Stimulated activated CD8-positive, alpha-beta memory T cell treated with anti-CD3 and anti-CD28 coated beads, Interleukin-15, amount 100 ng/mL, for 4 hours (primary cell): Measurements from ENCODE around the gene DFFB.

ENCODE experiments used
- DNase-seq, 2 donors: peaks; one replicate each; pipeline ENCODE4 v3.0.0-alpha.2; 2020; ENCODE audit warnings: low read depth in 2 of 2

DFFB gene

GRCh38 chr1:3831689-3832088, 25.6 kb upstream of the DFFB start:
- no peak for DNase-seq

GRCh38 chr1:3834701-3835100, 22.6 kb upstream of the DFFB start:
- no peak for DNase-seq

- no peak for DNase-seq
These were observed 20.9 kb upstream of the DFFB start for GRCh38 chr1:3836421-3836820.

GRCh38 chr1:3837200-3837599, 20.1 kb upstream of the DFFB start:
- no peak for DNase-seq

GRCh38 chr1:3837685-3838084, 19.6 kb upstream of the DFFB start:
- DNase-seq: no peak

- no peak for DNase-seq
These were observed 18.5 kb upstream of the DFFB start for GRCh38 chr1:3838788-3839187.

GRCh38 chr1:3841491-3841890, 15.8 kb upstream of the DFFB start:
- no peak for DNase-seq

GRCh38 chr1:3842912-3843311, 14.4 kb upstream of the DFFB start:
- DNase-seq: no peak

- no peak for DNase-seq
These were observed 10.7 kb upstream of the DFFB start for GRCh38 chr1:3846541-3846940.

GRCh38 chr1:3847081-3847480, 10.2 kb upstream of the DFFB start:
- no peak for DNase-seq

- no peak for DNase-seq
These were observed 6.4 kb upstream of the DFFB start for GRCh38 chr1:3850857-3851256.

- DNase-seq: no peak
These were observed 6.0 kb upstream of the DFFB start for GRCh38 chr1:3851292-3851691.

GRCh38 chr1:3852091-3852490, 5.2 kb upstream of the DFFB start:
- DNase-seq: no peak

GRCh38 chr1:3852711-3853485, 4.4 kb upstream of the DFFB start:
- DNase-seq: no peak

- no peak for DNase-seq
These were observed 484 bp downstream of the DFFB start for GRCh38 chr1:3857791-3858129.

GRCh38 chr1:3858231-3858981, 1.1 kb downstream of the DFFB start:
- DNase-seq: no peak

- no peak for DNase-seq
These were observed 6.1 kb downstream of the DFFB start for GRCh38 chr1:3863231-3863935.

GRCh38 chr1:3864884-3865283, 7.6 kb downstream of the DFFB start:
- no peak for DNase-seq

- no peak for DNase-seq
These were observed 8.4 kb downstream of the DFFB start for GRCh38 chr1:3865606-3866160.

- no peak for DNase-seq
These were observed 11.3 kb downstream of the DFFB start for GRCh38 chr1:3868464-3869006.

GRCh38 chr1:3869751-3870301, 12.6 kb downstream of the DFFB start:
- DNase-seq: no peak

- no peak for DNase-seq
These were observed 14.2 kb downstream of the DFFB start for GRCh38 chr1:3871451-3871805.
